Measurements from ENCODE around the gene TENM4.

The TENM4 gene

DNA sequence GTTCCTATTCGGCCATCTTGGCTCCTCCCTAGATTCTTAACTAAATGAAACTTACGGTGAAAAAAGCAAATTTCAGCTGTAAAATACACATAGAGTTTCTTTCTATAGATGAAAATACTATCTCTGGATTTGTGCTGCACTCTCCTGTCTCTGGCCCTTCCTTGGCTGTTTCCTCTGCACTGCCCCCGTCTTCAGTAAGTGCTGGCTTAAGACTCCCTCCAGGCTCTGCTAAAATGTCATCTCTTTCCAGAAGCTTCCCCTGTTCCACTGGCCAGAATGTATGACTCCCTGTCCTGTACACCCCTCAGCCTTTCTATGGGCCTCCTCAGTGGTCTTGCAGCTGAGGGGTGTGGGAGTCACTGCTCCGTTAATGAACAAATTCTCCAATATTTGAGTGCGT lies 757.1 kb downstream of the TENM4 start:
- peaks cover 2% of the 10 kb centered on the region for H3K36me3 Mint-ChIP-seq (ENCODE audit: insufficient read depth)
- no peaks in the 10 kb centered on the region for H3K9me3 Mint-ChIP-seq
- H3K27ac Mint-ChIP-seq (ENCODE audit: low read depth): no peak overlapping the region
- H3K4me3 Mint-ChIP-seq: no peak overlapping the region
- ATAC-seq (replicated peaks; ENCODE audit: extremely low read depth, poor library complexity, severe bottlenecking): no peak
- H3K27me3 Mint-ChIP-seq: peaks cover 34% of the 10 kb centered on the region
- no peaks in the 10 kb centered on the region for H3K4me1 Mint-ChIP-seq
- DNase-seq (ENCODE audit: low spot score in 2 of 2): no peak

DNA sequence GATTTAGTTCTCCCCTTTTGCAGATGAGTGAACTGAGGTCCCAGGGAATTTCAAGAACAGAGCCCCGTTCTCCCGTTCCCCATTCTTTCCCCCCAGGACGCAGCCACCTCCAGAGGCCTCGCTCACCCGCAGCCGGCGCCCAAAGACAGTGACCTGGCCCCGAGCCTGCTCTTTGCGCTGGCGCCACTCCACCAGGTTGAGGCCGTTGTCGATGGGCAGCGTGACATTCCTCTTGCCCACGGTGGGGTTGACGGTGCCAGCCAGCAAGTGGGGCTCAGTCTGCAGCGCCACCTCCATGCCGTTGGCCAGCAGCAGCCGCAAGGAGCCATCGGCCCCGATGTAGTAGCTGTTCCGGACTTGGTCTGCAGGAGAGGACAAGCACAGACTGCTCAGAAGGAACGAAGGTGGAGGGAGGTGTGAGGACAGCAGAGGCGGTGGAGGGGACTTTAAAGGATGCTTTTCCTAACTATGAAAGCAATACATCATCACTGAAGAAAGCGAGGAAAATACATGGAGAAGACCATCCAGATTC lies 764.7 kb downstream of the TENM4 start:
- no peak for ATAC-seq (replicated peaks; ENCODE audit: extremely low read depth, poor library complexity, severe bottlenecking)
- H3K4me1 Mint-ChIP-seq: no peaks in the 10 kb centered on the region
- no peak overlapping the region for H3K4me3 Mint-ChIP-seq
- H3K36me3 Mint-ChIP-seq (ENCODE audit: insufficient read depth): no peaks in the 10 kb centered on the region
- no peaks in the 10 kb centered on the region for H3K9me3 Mint-ChIP-seq
- H3K27me3 Mint-ChIP-seq: peaks cover 8% of the 10 kb centered on the region
- H3K27ac Mint-ChIP-seq (ENCODE audit: low read depth): no peak overlapping the region
- DNase-seq (ENCODE audit: low spot score in 2 of 2): no peak

DNA sequence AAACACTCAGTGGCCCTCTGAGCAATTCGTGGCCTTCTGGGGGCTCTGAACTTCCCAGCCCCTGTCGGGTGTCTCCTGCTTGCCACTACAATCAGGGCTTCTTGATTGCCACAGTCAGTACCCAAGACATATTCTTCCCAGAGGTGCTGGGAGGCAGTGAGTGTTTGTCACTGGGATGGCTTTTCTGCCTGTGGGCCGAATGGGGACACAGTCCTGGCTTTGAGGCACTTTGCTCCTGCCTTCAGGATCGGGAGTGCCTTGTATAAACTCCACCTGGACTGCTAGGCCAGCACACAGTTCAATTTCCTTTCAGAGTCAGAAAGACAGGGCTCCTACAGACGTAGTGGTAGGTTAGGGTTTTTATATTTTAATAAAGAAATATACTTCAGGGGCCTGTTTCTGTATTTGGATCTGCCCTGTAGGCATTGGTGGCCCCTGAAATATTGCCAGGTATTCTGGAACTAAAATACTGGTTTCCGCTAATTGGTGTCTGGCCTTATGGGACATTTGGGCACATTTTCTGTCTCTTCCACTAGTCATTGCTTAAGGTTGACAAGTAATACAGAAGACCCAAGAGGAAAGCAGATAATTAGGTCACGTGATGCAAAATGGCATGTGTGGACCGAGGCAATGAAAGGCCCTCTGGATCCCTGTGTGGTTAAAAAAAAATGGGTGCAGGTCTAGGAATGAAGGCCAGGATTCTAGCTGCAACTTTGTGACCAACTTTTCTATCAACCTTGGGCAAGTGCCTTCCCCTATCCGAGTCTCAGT lies 767.8 kb downstream of the TENM4 start:
- DNase-seq (ENCODE audit: low spot score in 2 of 2) (no peak), ATAC-seq (replicated peaks; ENCODE audit: extremely low read depth, poor library complexity, severe bottlenecking) (no peak)
- Mint-ChIP-seq H3K4me3 (no peak overlapping the region), H3K27me3 (peaks cover 8% of the 10 kb centered on the region), H3K4me1 (no peaks in the 10 kb centered on the region), H3K36me3 (ENCODE audit: insufficient read depth) (peaks cover 2% of the 10 kb centered on the region), H3K27ac (ENCODE audit: low read depth) (no peak overlapping the region), H3K9me3 (no peaks in the 10 kb centered on the region)

DNA sequence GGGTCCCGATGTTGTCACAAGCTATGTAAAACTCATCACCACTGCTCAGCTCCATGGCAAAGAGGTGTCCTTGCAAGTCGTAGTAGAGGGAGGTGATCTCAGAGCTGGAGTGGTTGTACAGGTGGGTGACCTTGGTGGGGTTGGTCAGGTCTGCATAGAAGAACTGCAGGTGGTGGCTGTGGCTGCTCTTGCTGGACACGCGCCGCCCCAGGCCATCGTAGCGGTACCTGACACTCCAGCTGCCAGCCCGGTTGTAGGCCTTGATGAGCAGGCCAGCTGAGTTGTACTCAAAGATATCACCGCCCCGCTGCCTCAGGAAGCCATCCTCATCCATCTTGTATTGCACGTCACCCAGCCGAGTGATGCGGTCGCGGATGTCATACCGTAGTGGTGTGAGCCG lies 771.6 kb downstream of the TENM4 start:
- Mint-ChIP-seq H3K27ac (ENCODE audit: low read depth) (no peak overlapping the region), H3K36me3 (ENCODE audit: insufficient read depth) (peaks cover 2% of the 10 kb centered on the region), H3K9me3 (no peaks in the 10 kb centered on the region), H3K4me1 (no peaks in the 10 kb centered on the region), H3K4me3 (no peak overlapping the region), H3K27me3 (peaks cover 8% of the 10 kb centered on the region)
- DNase-seq (ENCODE audit: low spot score in 2 of 2) (no peak), ATAC-seq (replicated peaks; ENCODE audit: extremely low read depth, poor library complexity, severe bottlenecking) (no peak)

DNA sequence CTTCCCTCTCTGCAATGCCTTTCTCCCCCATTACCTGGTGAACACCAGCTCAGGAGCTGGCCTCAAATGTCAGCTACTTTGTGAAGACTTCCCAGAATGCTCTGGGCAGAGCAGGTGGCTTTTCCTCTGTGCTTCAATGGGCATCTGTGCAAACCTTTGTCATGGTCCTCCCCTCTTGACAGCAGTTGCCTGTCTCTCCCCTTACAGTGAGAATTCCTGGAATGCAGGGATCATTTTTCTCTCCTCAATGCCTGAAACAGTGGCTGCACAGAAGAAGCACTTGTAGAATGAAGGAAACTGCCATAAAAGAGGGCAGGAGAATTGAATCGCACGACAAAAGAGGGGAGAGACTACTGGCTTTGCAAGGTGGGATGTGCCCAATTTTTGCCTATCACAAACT lies 773.4 kb downstream of the TENM4 start:
- no peaks in the 10 kb centered on the region for H3K4me1 Mint-ChIP-seq

DNA sequence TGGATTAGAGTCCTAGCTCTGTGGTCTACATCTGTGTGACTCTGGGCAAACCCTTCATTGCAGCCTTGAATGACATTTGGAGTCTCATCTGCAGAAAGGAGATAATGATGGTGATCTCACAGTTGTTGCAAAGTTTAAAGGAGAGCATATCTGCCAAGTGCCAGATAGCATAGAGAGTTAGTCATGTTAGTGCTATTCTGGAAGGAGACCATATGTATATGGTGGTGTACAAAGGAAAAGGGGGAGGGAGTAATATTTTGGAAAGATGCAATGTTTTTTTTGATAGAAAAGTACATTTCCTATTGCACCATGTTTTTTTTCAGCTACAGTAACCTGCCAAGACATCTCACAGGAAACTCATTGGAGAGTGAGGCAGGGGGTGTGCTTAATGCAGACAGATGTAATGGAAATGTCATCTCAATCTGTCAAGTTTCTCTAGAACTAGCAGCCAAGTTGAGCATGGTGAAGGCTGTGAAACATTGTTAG lies 774.1 kb downstream of the TENM4 start:
- no peaks in the 10 kb centered on the region for H3K9me3 Mint-ChIP-seq
- ATAC-seq (replicated peaks; ENCODE audit: extremely low read depth, poor library complexity, severe bottlenecking) (no peak), DNase-seq (ENCODE audit: low spot score in 2 of 2) (no peak)
- H3K27me3 Mint-ChIP-seq: peaks cover 21% of the 10 kb centered on the region
- peaks cover 2% of the 10 kb centered on the region for H3K36me3 Mint-ChIP-seq (ENCODE audit: insufficient read depth)
- H3K27ac Mint-ChIP-seq (ENCODE audit: low read depth): no peak overlapping the region
- H3K4me1 Mint-ChIP-seq: no peaks in the 10 kb centered on the region
- no peak overlapping the region for H3K4me3 Mint-ChIP-seq

More for the DNA sequence above, 773.4 kb downstream of the TENM4 start:
- ATAC-seq (replicated peaks; ENCODE audit: extremely low read depth, poor library complexity, severe bottlenecking) (no peak), DNase-seq (ENCODE audit: low spot score in 2 of 2) (no peak)
- Mint-ChIP-seq H3K4me3 (no peak overlapping the region), H3K36me3 (ENCODE audit: insufficient read depth) (peaks cover 2% of the 10 kb centered on the region), H3K9me3 (no peaks in the 10 kb centered on the region), H3K27ac (ENCODE audit: low read depth) (no peak overlapping the region), H3K27me3 (peaks cover 22% of the 10 kb centered on the region)

DNA sequence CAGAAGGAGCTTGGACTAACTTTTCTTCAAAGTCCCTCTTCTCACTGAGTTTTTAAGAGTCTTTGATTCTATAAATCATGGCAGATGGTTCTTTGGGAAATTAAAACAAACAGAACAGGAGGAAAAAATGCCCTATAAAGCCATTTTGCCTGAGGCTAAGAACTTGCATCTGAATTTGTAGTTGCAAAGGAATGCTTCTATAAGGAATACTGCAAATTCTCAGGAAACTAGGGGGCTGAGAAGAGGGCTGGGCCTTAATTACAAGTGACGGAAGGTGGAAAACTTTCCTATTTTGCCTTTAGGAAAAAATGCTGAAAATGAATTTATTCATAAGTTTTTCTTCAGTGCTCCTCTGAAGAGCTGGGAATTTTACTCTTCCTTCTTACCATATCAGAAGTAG lies 776.2 kb downstream of the TENM4 start:
- Mint-ChIP-seq H3K9me3 (no peaks in the 10 kb centered on the region), H3K27ac (ENCODE audit: low read depth) (no peak overlapping the region), H3K27me3 (peaks cover 19% of the 10 kb centered on the region), H3K4me3 (no peak overlapping the region), H3K36me3 (ENCODE audit: insufficient read depth) (peaks cover 2% of the 10 kb centered on the region), H3K4me1 (no peaks in the 10 kb centered on the region)
- no peak for ATAC-seq (replicated peaks; ENCODE audit: extremely low read depth, poor library complexity, severe bottlenecking)
- no peak for DNase-seq (ENCODE audit: low spot score in 2 of 2)

DNA sequence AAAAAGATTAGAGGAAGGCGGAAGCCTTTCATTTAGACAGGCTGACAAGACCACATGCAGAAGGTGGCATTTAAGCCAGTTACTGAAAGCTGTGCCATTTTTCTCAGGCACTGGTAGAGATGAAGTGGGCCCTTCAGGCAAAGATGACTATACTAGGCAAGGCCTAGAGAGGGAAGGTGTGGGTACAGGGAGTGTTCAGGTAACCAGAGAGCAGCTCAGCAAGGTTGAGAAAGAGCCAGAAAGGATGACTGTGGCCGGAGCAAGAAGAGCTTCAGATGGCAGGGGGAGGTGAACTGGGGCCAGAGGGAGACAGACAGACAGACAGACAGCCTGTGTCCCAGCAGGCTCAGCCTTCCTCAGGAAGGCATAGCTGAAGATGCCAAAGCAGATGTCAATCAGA lies 778.0 kb downstream of the TENM4 start:
- Mint-ChIP-seq H3K9me3 (no peaks in the 10 kb centered on the region), H3K27ac (ENCODE audit: low read depth) (no peak overlapping the region), H3K27me3 (peaks cover 27% of the 10 kb centered on the region), H3K4me3 (no peak overlapping the region), H3K4me1 (no peaks in the 10 kb centered on the region), H3K36me3 (ENCODE audit: insufficient read depth) (no peaks in the 10 kb centered on the region)
- DNase-seq (ENCODE audit: low spot score in 2 of 2): no peak
- ATAC-seq (replicated peaks; ENCODE audit: extremely low read depth, poor library complexity, severe bottlenecking): no peak

DNA sequence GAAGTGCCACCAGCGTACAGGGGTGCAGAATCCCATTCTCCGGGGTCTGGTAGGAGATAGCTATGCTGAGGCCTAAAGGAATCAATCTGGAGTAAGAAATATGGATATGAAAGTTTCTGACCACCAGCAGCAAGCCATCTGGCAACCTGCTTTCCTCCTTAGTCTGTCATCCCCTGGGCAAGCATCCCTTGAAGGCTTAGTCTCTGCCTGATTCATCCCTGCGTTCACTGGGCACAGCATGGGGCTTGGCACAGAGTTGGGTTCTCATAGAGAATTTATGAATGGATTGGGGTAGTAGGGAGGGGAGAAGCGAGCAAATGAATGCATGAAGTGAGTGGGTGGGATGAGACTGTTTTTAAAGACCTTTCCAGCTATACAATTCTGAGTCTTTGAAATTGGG lies 780.4 kb downstream of the TENM4 start:
- no peak for DNase-seq (ENCODE audit: low spot score in 2 of 2)

DNA sequence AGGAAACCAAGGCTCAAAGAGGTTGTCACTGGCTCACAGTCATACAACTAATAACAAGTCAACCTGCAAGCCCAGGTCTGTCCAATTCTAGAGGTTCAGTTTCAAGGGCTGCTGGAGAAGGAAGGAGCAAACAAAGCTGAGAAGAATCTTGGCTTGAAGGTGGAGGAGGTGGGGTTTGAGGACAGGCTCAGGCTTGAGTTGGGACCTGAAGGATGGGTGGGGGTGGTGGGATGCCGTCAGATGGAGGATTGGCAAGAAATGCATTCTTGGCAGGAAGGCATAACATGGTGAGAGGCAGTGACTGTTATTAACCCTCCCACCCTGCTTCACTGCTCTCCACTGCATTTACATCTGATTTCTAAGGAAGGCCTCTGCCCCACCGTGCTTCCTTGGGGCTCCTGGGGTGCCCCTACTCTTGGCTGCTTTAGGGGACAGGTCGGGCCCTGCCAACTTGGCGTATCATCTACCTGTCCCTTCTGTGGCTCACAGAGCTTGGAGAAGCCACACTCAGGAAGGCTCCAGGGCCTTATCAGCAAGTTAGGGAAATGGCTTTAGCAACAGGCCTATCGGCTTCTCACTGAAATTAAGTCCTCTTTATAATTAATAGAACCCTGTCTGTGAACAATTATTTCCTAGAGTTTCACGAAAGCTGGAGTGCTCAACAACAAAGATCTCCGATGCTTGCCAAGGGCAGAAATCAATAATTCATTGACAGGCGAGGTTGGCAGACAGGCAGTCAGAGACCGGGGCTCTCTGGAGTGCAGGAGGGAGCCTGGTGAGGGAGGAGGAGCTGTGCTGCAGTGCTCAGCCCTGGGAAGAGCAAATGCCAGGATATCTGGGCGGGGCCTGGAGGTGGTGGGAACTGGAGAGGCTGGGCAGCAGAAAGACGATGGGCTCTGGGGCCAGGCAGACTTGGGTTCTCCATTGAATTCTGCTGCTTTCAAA lies 781.2 kb downstream of the TENM4 start:
- no peaks in the 10 kb centered on the region for H3K36me3 Mint-ChIP-seq (ENCODE audit: insufficient read depth)
- no peak for ATAC-seq (replicated peaks; ENCODE audit: extremely low read depth, poor library complexity, severe bottlenecking)
- peaks cover 27% of the 10 kb centered on the region for H3K27me3 Mint-ChIP-seq
- no peaks in the 10 kb centered on the region for H3K4me1 Mint-ChIP-seq
- no peaks in the 10 kb centered on the region for H3K9me3 Mint-ChIP-seq
- no peak overlapping the region for H3K4me3 Mint-ChIP-seq
- no peak overlapping the region for H3K27ac Mint-ChIP-seq (ENCODE audit: low read depth)
- DNase-seq (ENCODE audit: low spot score in 2 of 2): no peak

More for the DNA sequence above, 780.4 kb downstream of the TENM4 start:
- Mint-ChIP-seq H3K27me3 (peaks cover 27% of the 10 kb centered on the region), H3K36me3 (ENCODE audit: insufficient read depth) (no peaks in the 10 kb centered on the region), H3K4me3 (no peak overlapping the region), H3K27ac (ENCODE audit: low read depth) (no peak overlapping the region), H3K9me3 (no peaks in the 10 kb centered on the region), H3K4me1 (no peaks in the 10 kb centered on the region)
- ATAC-seq (replicated peaks; ENCODE audit: extremely low read depth, poor library complexity, severe bottlenecking): no peak

DNA sequence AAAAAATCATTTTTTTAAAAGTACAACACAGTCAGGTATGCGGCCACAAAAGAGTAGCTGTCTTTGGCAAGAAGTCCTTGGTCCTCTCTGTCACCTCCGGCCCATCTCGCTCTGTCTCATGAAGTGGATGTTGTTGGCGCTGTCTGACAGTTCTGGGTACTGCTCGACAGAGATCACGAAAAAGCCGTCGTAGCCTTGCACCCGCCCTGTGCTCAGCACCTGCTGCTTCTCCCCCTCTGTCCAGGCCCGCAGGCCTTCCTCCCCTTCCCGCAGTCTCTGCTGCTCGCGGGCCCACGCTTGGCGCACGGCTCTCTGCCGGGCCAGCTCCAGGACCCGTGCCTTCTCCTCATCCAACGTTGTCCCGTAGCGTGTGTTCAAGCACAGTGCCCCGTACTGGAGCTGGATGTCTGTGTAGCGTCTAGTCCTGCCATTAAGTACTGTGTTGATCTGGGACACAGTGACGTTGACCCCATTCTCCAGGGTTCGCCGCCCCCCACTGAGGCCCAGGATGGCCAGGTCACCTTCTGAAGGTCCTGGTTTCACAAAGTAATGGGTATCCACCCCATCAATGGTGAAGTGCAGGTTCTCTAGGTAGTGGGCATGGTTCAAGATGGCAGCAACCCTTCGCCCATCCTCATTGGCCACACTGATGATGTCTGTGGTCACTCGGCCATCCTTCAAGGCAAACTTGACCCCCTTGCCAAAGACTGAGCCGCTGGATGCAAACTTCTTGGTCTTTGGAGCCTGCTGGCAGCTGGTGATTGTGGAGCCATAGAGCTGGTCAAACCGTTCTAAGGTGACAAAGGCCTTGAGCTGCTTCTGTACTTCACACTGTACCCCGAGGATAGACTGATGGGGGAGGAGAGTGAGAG lies 782.6 kb downstream of the TENM4 start:
- peaks cover 20% of the 10 kb centered on the region for H3K27me3 Mint-ChIP-seq
- H3K27ac Mint-ChIP-seq (ENCODE audit: low read depth): no peak overlapping the region
- H3K9me3 Mint-ChIP-seq: no peaks in the 10 kb centered on the region
- H3K36me3 Mint-ChIP-seq (ENCODE audit: insufficient read depth): no peaks in the 10 kb centered on the region
- no peak for DNase-seq (ENCODE audit: low spot score in 2 of 2)
- no peaks in the 10 kb centered on the region for H3K4me1 Mint-ChIP-seq
- H3K4me3 Mint-ChIP-seq: no peak overlapping the region
- no peak for ATAC-seq (replicated peaks; ENCODE audit: extremely low read depth, poor library complexity, severe bottlenecking)

DNA sequence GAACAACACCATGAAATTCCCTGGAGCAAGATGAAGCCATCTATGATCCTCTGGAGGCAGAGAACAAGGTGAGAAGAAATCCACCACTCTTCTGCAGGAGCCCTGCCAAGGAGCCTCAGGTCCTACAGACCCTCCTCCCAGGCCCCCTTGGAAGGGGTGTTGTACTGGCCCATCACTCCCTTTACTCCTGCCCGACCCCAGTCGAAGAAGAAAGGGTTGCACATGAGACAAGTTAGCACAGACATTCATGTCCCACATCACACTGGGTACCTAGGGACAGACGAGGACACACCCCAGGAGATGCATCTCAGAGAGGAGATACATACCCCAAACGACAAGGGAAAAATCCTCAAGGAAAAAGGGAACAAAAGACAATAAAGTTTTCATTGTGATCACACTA lies 783.4 kb downstream of the TENM4 start:
- Mint-ChIP-seq H3K9me3 (no peaks in the 10 kb centered on the region), H3K36me3 (ENCODE audit: insufficient read depth) (no peaks in the 10 kb centered on the region), H3K4me3 (no peak overlapping the region), H3K27ac (ENCODE audit: low read depth) (no peak overlapping the region), H3K4me1 (no peaks in the 10 kb centered on the region), H3K27me3 (peaks cover 14% of the 10 kb centered on the region)
- DNase-seq (ENCODE audit: low spot score in 2 of 2) (no peak), ATAC-seq (replicated peaks; ENCODE audit: extremely low read depth, poor library complexity, severe bottlenecking) (no peak)

Data from central memory CD8-positive, alpha-beta T cell (primary cell).